Tibial artery (tissue), 4 donors: ENCODE data around the gene MINK1.
A peak's percentile ranks its signal among the peaks of the same experiment; 100 is the strongest.
"Not testable (repeated sequence)": the region's sequence is repeated elsewhere in the genome, so short reads cannot be mapped to it uniquely, and the experiment has no call there.

Experiments used
- DNase-seq, 2 donors: peaks; one replicate each; pipeline ENCODE4 v3.0.0-alpha.2; 2019
- H3K27ac ChIP-seq, 2 donors: fragments of 200-600 bp; sonication (generic) in 1 of 2; 1 replicate in 1 of 2; 2 replicates in 1 of 2; pipeline ENCODE4 v1.5.1; 2018 to 2019; ENCODE audit warnings: mild to moderate bottlenecking in 1 of 2
- H3K27me3 ChIP-seq, 2 donors: fragments of 200-600 bp; sonication (generic) in 1 of 2; one replicate each; pipeline versions ENCODE4 v1.5.1 to v1.6.0; 2016 to 2019
- H3K36me3 ChIP-seq, 3 donors: fragments of 200-600 bp; sonication (generic) in 2 of 3; one replicate each; pipeline ENCODE4 v1.5.1; 2016 to 2019; ENCODE audit warnings: mild to moderate bottlenecking in 2 of 3
- H3K4me1 ChIP-seq, 4 donors: fragments of 200-600 bp; sonication (generic) in 2 of 4; 1 replicate in 3 of 4; 2 replicates in 1 of 4; pipeline ENCODE4 v1.5.1; 2016 to 2019
- H3K4me3 ChIP-seq, 2 donors: fragments of 200-600 bp; sonication (generic) in 1 of 2; 1 replicate in 1 of 2; 2 replicates in 1 of 2; pipeline ENCODE4 v1.5.1; 2018 to 2019; ENCODE audit warnings: mild to moderate bottlenecking in 2 of 2
- H3K9me3 ChIP-seq, 3 donors: fragments of 200-600 bp; sonication (generic) in 1 of 3; one replicate each; pipeline ENCODE4 v1.5.1; 2016 to 2019
- CTCF ChIP-seq, 2 experiments: fragments of 200-600 bp in 1 of 2; fragments of 450-650 bp in 1 of 2; IDR thresholded peaks; one replicate each; pipeline ENCODE4 v1.5.1; 2017 to 2019; ENCODE audit warnings: antibody characterized with exemption in 2 of 2, mild to moderate bottlenecking in 1 of 2, moderate library complexity in 1 of 2
- intact Hi-C: fragments of 100-400 bp; cut with DNase I; formaldehyde crosslinking; loops from one replicate; pipeline ENCODE4 v1.15.0; 2023; ENCODE audit warnings: low total_unique reads

Gene MINK1

GRCh38 chr17:4827399-4827798 lies 5.7 kb upstream of the MINK1 start:
- Histone ChIP-seq H3K9me3 (no peaks in the 10 kb centered on the region), H3K4me1 (no peaks in the 10 kb centered on the region), H3K4me3 (no peak overlapping the region), H3K27ac (no peak overlapping the region), H3K36me3 (peaks cover 0 to 15% (median 6%) of the 10 kb centered on the region in 3 donors), H3K27me3 (no peaks in the 10 kb centered on the region)
- DNase-seq, result no peak
- no peak for TF ChIP-seq CTCF (IDR thresholded peaks at IDR 0.05)
- intact Hi-C loops, result no loop called here

DNA sequence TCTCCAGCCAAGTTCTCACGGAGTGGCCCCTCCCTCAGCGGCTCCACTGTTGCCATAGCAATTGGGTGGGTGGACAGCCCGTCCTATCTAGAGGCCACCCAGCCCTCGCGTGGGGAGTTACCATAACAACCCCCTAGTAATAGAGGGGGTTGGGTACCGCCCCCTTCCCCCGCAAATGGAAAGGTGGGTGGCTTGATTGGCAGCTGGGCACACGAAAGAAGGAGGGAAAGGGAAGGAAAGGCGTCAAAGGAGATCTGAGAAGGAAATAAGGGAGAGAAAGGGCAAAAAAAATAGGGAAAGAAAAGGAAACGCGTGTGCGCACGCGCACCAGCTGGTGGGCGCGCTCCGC lies 337 bp upstream of the MINK1 start:
- not testable (repeated sequence) for H3K27me3 ChIP-seq, H3K36me3 ChIP-seq, H3K9me3 ChIP-seq, DNase-seq
- peak overlapping the region; percentile 83 to 90 for H3K4me3 ChIP-seq
- H3K4me1 ChIP-seq, result peaks cover 0 to 18% (median 11%) of the 10 kb centered on the region in 4 donors
- H3K27ac ChIP-seq, result peak overlapping the region; percentile 88 to 91
- intact Hi-C loops, result loop anchor here (5.0 to 10.0 kb wide), 2 partner anchors 46 to 52 kb away; partner anchors contain the start of genes GLTPD2 and VMO1

DNA sequence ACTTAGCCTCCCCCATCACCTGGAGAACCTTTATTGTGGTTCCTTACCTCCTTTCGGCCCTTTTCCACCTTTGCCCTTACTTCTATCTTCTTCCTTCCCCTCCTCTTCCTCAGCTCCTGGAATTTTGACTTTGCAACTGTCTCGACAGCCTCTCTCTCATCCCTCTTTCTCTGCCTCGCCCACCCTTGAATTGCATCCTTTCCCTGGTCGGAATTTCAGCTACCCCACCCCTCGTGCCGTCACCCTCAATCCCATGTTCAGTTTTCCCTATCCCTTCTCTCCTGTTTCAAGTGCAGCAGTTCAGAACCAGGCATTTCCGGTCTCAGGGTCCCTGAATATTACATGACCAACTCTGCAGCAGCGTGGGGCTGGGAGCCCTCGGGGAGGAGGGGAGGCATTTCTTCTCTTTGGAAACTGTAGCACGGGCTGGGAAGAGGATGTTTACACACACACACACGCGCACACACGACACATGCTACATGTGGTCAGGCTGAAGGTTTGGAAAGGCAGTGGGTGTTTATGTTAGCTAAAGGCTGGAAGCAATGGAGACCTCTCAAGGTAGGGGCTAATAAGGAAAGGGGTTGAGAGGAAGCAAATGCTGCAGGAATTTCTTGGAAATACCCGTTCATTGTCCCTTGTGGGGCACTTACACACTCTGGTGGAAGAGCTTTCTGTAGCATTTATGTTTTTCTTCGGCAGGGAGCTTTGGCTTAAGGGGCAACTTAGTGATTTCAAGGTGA lies 971 bp downstream of the MINK1 start:
- Histone ChIP-seq H3K4me3 (peak overlapping the region; percentile 83 to 90), H3K9me3 (no peaks in the 10 kb centered on the region), H3K27me3 (no peaks in the 10 kb centered on the region), H3K27ac (peak overlapping the region; percentile 88 to 91), H3K36me3 (no peaks in the 10 kb centered on the region), H3K4me1 (peaks cover 0 to 18% (median 11%) of the 10 kb centered on the region in 4 donors)
- intact Hi-C loops, result loop anchor here (5.0 to 10.0 kb wide), 2 partner anchors 47 to 51 kb away; partner anchors contain the start of genes GLTPD2 and VMO1
- TF ChIP-seq CTCF (IDR thresholded peaks at IDR 0.05), result no peak
- DNase-seq, result peak in 1 of 2 donors; percentile 32

DNA sequence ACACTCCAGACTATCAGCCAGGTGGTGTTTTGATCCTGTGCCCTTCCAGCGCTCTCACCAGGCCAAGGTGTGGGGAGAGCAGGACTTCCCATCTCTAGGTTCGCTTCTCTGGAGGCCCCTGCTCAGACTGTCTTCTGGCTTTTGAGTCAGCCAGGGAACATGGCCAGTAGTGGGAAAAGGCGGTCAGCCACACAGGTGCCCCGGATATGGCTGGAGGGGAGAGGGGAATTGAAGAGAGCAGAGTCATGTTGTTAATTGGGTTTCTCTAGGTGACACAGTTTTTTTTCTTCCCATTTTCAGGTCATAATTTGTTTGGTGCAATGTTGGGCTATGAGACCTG lies 1.5 kb downstream of the MINK1 start:
- no peak for TF ChIP-seq CTCF (IDR thresholded peaks at IDR 0.05)
- no peaks in the 10 kb centered on the region for H3K36me3 ChIP-seq
- H3K9me3 ChIP-seq, result no peaks in the 10 kb centered on the region
- H3K27ac ChIP-seq, result peak overlapping the region in 1 of 2 donors; percentile 91
- no peaks in the 10 kb centered on the region for H3K27me3 ChIP-seq
- DNase-seq, result no peak
- H3K4me1 ChIP-seq, result peaks cover 0 to 18% (median 11%) of the 10 kb centered on the region in 4 donors
- intact Hi-C loops, result loop anchor here (5.0 to 10.0 kb wide), 2 partner anchors 47 to 50 kb away; partner anchors contain the start of genes GLTPD2 and VMO1
- H3K4me3 ChIP-seq, result peak overlapping the region in 1 of 2 donors; percentile 83

DNA sequence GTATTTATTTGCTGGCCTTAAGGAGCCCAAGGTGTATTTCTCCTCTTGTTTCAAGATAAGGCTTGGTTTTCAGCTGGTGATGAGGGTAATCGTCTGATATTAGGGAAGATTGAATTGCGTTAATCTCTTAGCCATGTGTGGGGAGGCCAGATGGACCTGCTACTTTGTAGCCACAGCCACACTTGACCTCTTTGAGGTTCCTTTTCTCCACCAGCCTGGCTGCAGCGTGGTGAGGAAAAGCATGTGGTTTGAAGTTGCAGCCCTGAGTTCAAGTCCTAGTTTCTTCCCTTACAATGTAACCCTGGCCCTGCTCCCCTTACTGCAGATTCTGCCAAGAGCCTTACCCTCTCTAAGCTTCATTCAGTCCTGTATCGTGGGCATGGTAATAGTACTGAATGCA lies 3.1 kb downstream of the MINK1 start:
- no peak for DNase-seq
- Histone ChIP-seq H3K27me3 (no peaks in the 10 kb centered on the region), H3K4me3 (no peak overlapping the region), H3K36me3 (no peaks in the 10 kb centered on the region), H3K27ac (no peak overlapping the region), H3K9me3 (no peaks in the 10 kb centered on the region), H3K4me1 (peaks cover 0 to 18% (median 11%) of the 10 kb centered on the region in 4 donors)
- intact Hi-C loops, result loop anchor here (10.0 kb wide), 1 partner anchor 49 kb away; no protein-coding TSS in a partner anchor
- no peak for TF ChIP-seq CTCF (IDR thresholded peaks at IDR 0.05)

DNA sequence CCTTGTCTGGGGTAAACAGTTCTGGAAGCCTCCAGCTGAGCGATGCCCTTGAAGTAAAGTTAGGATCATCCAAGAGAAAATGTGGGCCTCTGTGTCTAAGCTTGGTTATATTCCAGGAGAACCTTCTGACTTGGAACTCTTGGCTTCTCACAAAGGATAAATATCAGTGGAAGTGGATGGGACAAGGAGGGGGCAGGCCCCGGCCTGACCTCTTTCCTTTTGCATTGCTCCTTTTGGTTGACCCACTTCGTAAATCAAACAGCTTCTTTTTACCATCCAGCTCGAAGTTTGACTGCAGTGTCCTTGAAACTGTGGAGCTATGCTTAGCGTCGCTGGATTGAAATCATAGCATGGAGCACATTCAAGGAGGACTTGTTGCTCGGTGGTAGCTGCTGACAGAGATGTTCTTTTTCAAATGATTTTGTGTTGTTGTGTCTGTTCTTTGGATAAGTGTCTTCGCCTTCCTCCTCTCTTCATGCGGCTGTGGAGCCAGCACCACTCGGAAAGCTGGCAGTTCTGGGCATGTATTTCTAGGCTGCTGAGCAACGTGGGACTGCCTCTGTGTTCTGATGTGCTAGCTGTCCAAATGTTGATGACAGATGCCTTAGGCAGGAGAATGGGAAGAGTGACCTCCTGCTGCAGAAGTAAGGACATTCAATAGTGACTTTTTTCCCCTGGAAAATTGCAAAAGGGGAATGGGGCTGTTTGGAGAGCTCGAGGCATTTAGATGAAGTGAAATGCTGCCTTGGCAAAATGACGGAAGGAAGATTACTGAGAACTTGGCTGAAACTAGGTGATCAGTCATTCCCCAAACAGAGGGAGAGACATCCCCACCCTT lies 4.5 kb downstream of the MINK1 start:
- Histone ChIP-seq H3K9me3 (no peaks in the 10 kb centered on the region), H3K27ac (no peak overlapping the region), H3K4me1 (peaks cover 0 to 18% (median 11%) of the 10 kb centered on the region in 4 donors), H3K27me3 (no peaks in the 10 kb centered on the region), H3K36me3 (no peaks in the 10 kb centered on the region), H3K4me3 (no peak overlapping the region)
- intact Hi-C loops, result loop anchor here (10.0 kb wide), 1 partner anchor 47 kb away; no protein-coding TSS in a partner anchor
- DNase-seq, result no peak
- TF ChIP-seq CTCF (IDR thresholded peaks at IDR 0.05), result no peak
